ENCODE measurements around the gene NFX1.

NFX1 gene

GRCh38 chr9:33244137-33244784, 46.1 kb upstream of the NFX1 start:
- Histone ChIP-seq H3K4me3 (ENCODE audit: low read length, poor library complexity, severe bottlenecking) (no peak overlapping the region), H4K20me1 (ENCODE audit: insufficient read depth, low read length, poor library complexity, severe bottlenecking) (no peaks in the 10 kb centered on the region), H3K27me3 (ENCODE audit: insufficient read depth, low read length, poor library complexity, severe bottlenecking) (no peaks in the 10 kb centered on the region), H3K36me3 (ENCODE audit: insufficient read depth, low read length) (no peaks in the 10 kb centered on the region), H2AFZ (ENCODE audit: low read length) (no peak overlapping the region), H3K79me2 (ENCODE audit: insufficient read depth, low read length) (no peaks in the 10 kb centered on the region), H3K4me1 (ENCODE audit: insufficient read depth, low read length, poor library complexity, severe bottlenecking) (peaks cover 22% of the 10 kb centered on the region), H3K9ac (ENCODE audit: low read depth, low read length, poor library complexity, severe bottlenecking) (no peak overlapping the region), H3K9me3 (ENCODE audit: insufficient read depth, low read depth, low read length) (no peaks in the 10 kb centered on the region), H3F3A (ENCODE audit: low read depth) (peaks cover 4% of the 10 kb centered on the region), H3K9me2 (replicated peaks; ENCODE audit: low read depth, low read length) (no peaks in the 10 kb centered on the region), H3K4me2 (ENCODE audit: low read depth, low read length, poor library complexity, severe bottlenecking) (no peak overlapping the region)
- TF ChIP-seq CTCF (conservative IDR thresholded peaks at IDR 0.05; ENCODE audit: low read length) (no peak), EZH2phosphoT487 (IDR thresholded peaks at IDR 0.05; ENCODE audit: borderline replicate concordance) (no peak)

- TF ChIP-seq EZH2phosphoT487 (IDR thresholded peaks at IDR 0.05; ENCODE audit: borderline replicate concordance) (no peak), CTCF (conservative IDR thresholded peaks at IDR 0.05; ENCODE audit: low read length) (no peak)
- Histone ChIP-seq H4K20me1 (ENCODE audit: insufficient read depth, low read length, poor library complexity, severe bottlenecking) (no peaks in the 10 kb centered on the region), H3K4me1 (ENCODE audit: insufficient read depth, low read length, poor library complexity, severe bottlenecking) (peaks cover 11% of the 10 kb centered on the region), H3K9ac (ENCODE audit: low read depth, low read length, poor library complexity, severe bottlenecking) (no peak overlapping the region), H3K27me3 (ENCODE audit: insufficient read depth, low read length, poor library complexity, severe bottlenecking) (no peaks in the 10 kb centered on the region), H3K4me3 (ENCODE audit: low read length, poor library complexity, severe bottlenecking) (no peak overlapping the region), H3K4me2 (ENCODE audit: low read depth, low read length, poor library complexity, severe bottlenecking) (no peak overlapping the region), H2AFZ (ENCODE audit: low read length) (no peak overlapping the region), H3F3A (ENCODE audit: low read depth) (no peaks in the 10 kb centered on the region), H3K9me2 (replicated peaks; ENCODE audit: low read depth, low read length) (no peaks in the 10 kb centered on the region), H3K36me3 (ENCODE audit: insufficient read depth, low read length) (no peaks in the 10 kb centered on the region), H3K79me2 (ENCODE audit: insufficient read depth, low read length) (no peaks in the 10 kb centered on the region), H3K9me3 (ENCODE audit: insufficient read depth, low read depth, low read length) (no peaks in the 10 kb centered on the region)
Observed at GRCh38 chr9:33245341-33245740, 45.0 kb upstream of the NFX1 start.

- Histone ChIP-seq H3K4me3 (ENCODE audit: low read length, poor library complexity, severe bottlenecking) (no peak overlapping the region), H3K9me3 (ENCODE audit: insufficient read depth, low read depth, low read length) (no peaks in the 10 kb centered on the region), H3K9ac (ENCODE audit: low read depth, low read length, poor library complexity, severe bottlenecking) (no peak overlapping the region), H4K20me1 (ENCODE audit: insufficient read depth, low read length, poor library complexity, severe bottlenecking) (no peaks in the 10 kb centered on the region), H3K4me2 (ENCODE audit: low read depth, low read length, poor library complexity, severe bottlenecking) (no peak overlapping the region), H3K4me1 (ENCODE audit: insufficient read depth, low read length, poor library complexity, severe bottlenecking) (peaks cover 1% of the 10 kb centered on the region), H3F3A (ENCODE audit: low read depth) (no peaks in the 10 kb centered on the region), H3K9me2 (replicated peaks; ENCODE audit: low read depth, low read length) (no peaks in the 10 kb centered on the region), H3K36me3 (ENCODE audit: insufficient read depth, low read length) (no peaks in the 10 kb centered on the region; the same call in 1 of the 2 replicates), H2AFZ (ENCODE audit: low read length) (no peak overlapping the region), H3K27me3 (ENCODE audit: insufficient read depth, low read length, poor library complexity, severe bottlenecking) (no peaks in the 10 kb centered on the region), H3K79me2 (ENCODE audit: insufficient read depth, low read length) (no peaks in the 10 kb centered on the region)
- no peak for TF ChIP-seq EZH2phosphoT487 (IDR thresholded peaks at IDR 0.05; ENCODE audit: borderline replicate concordance)
- TF ChIP-seq CTCF (conservative IDR thresholded peaks at IDR 0.05; ENCODE audit: low read length), result no peak
Observed at GRCh38 chr9:33246269-33246860, 44.0 kb upstream of the NFX1 start.
